GM12878 (cell line): ENCODE measurements around the gene HSPB7. TPM values are rescaled to one million over a fixed set of nuclear protein-coding genes. Genes with fewer than 3 reads are reported as not detected.

Experiments
- ATAC-seq: fragments of 200-7000 bp; cut with Tn5 transposase; 3 replicates; pipeline ENCODE4 v1.9.1; 2020; ENCODE audit warnings: mild to moderate bottlenecking, moderate library complexity
- BruUV-seq: library from RNA; stranded (reverse); fragments of 400-500 nt; replicated peaks from 2 replicates; lab custom pipeline; 2021; lab: Mats Ljungman, UMichigan
- CTCF ChIA-PET: fragments of 300-600 bp; sonication (Branson Sonifier 250); formaldehyde crosslinking; extraction: SDS; loops from one replicate; lab custom pipeline; 2021; ENCODE audit warnings: inconsistent platforms; lab: Yijun Ruan, JAX
- POLR2A ChIA-PET: fragments of 350-600 bp; formaldehyde crosslinking; extraction: SDS; loops from one replicate; lab custom pipeline; 2021; ENCODE audit warnings: inconsistent platforms; lab: Charles Lee
- RAD21 ChIA-PET: fragments of 300-600 bp; sonication (Branson Sonifier 250); formaldehyde crosslinking; loops from one replicate; lab custom pipeline; 2023; ENCODE audit warnings: antibody characterized with exemption; ENCODE audit not compliant: unreplicated experiment; lab: Charles Lee
- SMC1A ChIA-PET: fragments of 300-600 bp; sonication (Branson Sonifier 250); formaldehyde crosslinking; loops from one replicate; lab custom pipeline; 2023; ENCODE audit not compliant: unreplicated experiment, uncharacterized antibody; lab: Charles Lee
- DNase-seq: peaks from one replicate; pipeline ENCODE4 v3.0.0-alpha.2; 2011; ENCODE audit warnings: low read depth, low spot score
- FAIRE-seq: peaks from 3 replicates; lab custom pipeline; 2011; peaks lifted over from hg19 to GRCh38; lab: Jason Lieb, UNC
- H2AFZ ChIP-seq: 2 replicates; pipeline ENCODE4 v1.6.0; 2011; ENCODE audit warnings: low read depth, low read length, control low read depth; ENCODE audit not compliant: control insufficient read depth
- H3K27ac ChIP-seq: 2 replicates; pipeline ENCODE4 v1.5.1; 2011; ENCODE audit warnings: control low read depth; ENCODE audit not compliant: control insufficient read depth, insufficient read depth
- H3K27me3 ChIP-seq, 2 experiments: replicated peaks in 1 of 2; 2 replicates each; pipeline versions ENCODE4 v1.6.0 to v1.6.1; 2011; ENCODE audit warnings: low read length in 1 of 2; ENCODE audit not compliant: control insufficient read depth in 2 of 2, insufficient read depth in 2 of 2
- H3K36me3 ChIP-seq, 2 experiments: 2 replicates each; pipeline ENCODE4 v1.5.1; 2011; ENCODE audit warnings: low read length in 1 of 2; ENCODE audit not compliant: control insufficient read depth in 2 of 2, insufficient read depth in 2 of 2
- H3K4me1 ChIP-seq: 2 replicates; pipeline ENCODE4 v1.6.1; 2011; ENCODE audit warnings: mild to moderate bottlenecking, low read length, moderate library complexity, mixed read lengths; ENCODE audit not compliant: control insufficient read depth, insufficient read depth
- H3K4me2 ChIP-seq: 2 replicates; pipeline ENCODE4 v1.6.0; 2011; ENCODE audit warnings: control low read depth; ENCODE audit not compliant: control insufficient read depth, insufficient read depth
- H3K4me3 ChIP-seq: fragments of 200-600 bp; sonication (generic); 2 replicates; pipeline ENCODE4 v1.5.1; 2016
- H3K79me2 ChIP-seq: 2 replicates; pipeline ENCODE4 v1.6.0; 2011; ENCODE audit warnings: low read length; ENCODE audit not compliant: control insufficient read depth, insufficient read depth
- H3K9ac ChIP-seq: 2 replicates; pipeline ENCODE4 v1.8.0; 2011; ENCODE audit warnings: low read length, control low read depth, mixed read lengths; ENCODE audit not compliant: control insufficient read depth, insufficient read depth
- H3K9me3 ChIP-seq: replicated peaks from 3 replicates; pipeline ENCODE4 v1.5.1; 2011; ENCODE audit warnings: mild to moderate bottlenecking, low read length; ENCODE audit not compliant: control insufficient read depth, insufficient read depth
- H4K20me1 ChIP-seq: 2 replicates; pipeline ENCODE4 v1.6.0; 2011; ENCODE audit not compliant: control insufficient read depth, insufficient read depth
- ASH2L ChIP-seq: fragments of 300-600, 200-600 bp; sonication (generic); IDR thresholded peaks from 2 replicates; pipeline ENCODE4 v1.6.1; 2017; ENCODE audit warnings: low read depth, mild to moderate bottlenecking, borderline replicate concordance
- CHD4 ChIP-seq: fragments of 200-600 bp; sonication (generic); IDR thresholded peaks from 2 replicates; pipeline ENCODE4 v1.6.1; 2016; ENCODE audit warnings: mild to moderate bottlenecking
- JUND ChIP-seq: IDR thresholded peaks from 2 replicates; pipeline ENCODE4 v1.6.1; 2012; ENCODE audit warnings: low read depth, mild to moderate bottlenecking, low read length, improper control_type of control experiment, moderate library complexity
- NFIC ChIP-seq: IDR thresholded peaks from 2 replicates; pipeline ENCODE4 v1.6.1; 2012; ENCODE audit warnings: low read depth, mild to moderate bottlenecking, inconsistent platforms, low read length, moderate library complexity
- REST ChIP-seq: IDR thresholded peaks from 2 replicates; pipeline ENCODE4 v1.6.1; 2012; ENCODE audit warnings: mild to moderate bottlenecking, low read depth, low read length
- WRNIP1 ChIP-seq: IDR thresholded peaks from 2 replicates; pipeline ENCODE4 v1.6.1; 2011; ENCODE audit warnings: low read depth, low read length, improper control_type of control experiment, borderline replicate concordance
- WGBS: methylation state at CpG from one replicate; pipeline ENCODE4 v1.1.6; 2016; ENCODE audit warnings: low lambda C conversion rate; ENCODE audit not compliant: insufficient replicate concordance, insufficient coverage; ENCODE audit errors: missing lambda C conversion rate; 5-methylcytosine and 5-hydroxymethylcytosine counted together
- in situ Hi-C: fragments of 300-500 bp; cut with MboI; formaldehyde crosslinking; loops from 9 replicates; pipeline ENCODE4 v1.14.3; 2018; ENCODE audit warnings: mixed read lengths
- intact Hi-C: fragments of 100-400 bp; cut with micrococcal nuclease; formaldehyde crosslinking; loops from one replicate; pipeline ENCODE4 v1.14.2; 2022; ENCODE audit not compliant: unreplicated experiment
- polyA plus RNA-seq, 11 experiments: library from polyadenylated mRNA; depleted of rRNA in 4 of 11; unstranded in 6 of 11; stranded (reverse) in 5 of 11; fragments of >200 nt; fragmentation: Nextera tagmentation in 4 of 11; fragmentation: Illumina TruSeq in 1 of 11; extraction: Ambion mirVana in 4 of 11; extraction: Trizol in 1 of 11; gene quantifications; 1 replicate in 1 of 11; 2 replicates in 10 of 11; pipeline versions ENCODE4 v1.2.1 to v1.2.3, GENCODE V29; 2011 to 2016; ENCODE audit warnings: inconsistent platforms in 2 of 11, missing spikeins in 2 of 11, low read depth in 1 of 11
- total RNA-seq, 4 experiments: library from RNA; depleted of rRNA in 3 of 4; stranded (reverse); fragments of >200 nt in 3 of 4; fragmentation: Illumina TruSeq in 1 of 4; extraction: Trizol in 1 of 4; gene quantifications; 2 replicates each; pipeline versions ENCODE4 v1.2.1 to v1.2.3, GENCODE V29; 2013 to 2021
- TF ChIP-seq, protein P1 (sequence below): IDR thresholded peaks from 2 replicates; pipeline ENCODE4 v1.6.1; 2011; ENCODE audit warnings: low read depth, low read length, improper control_type of control experiment, borderline replicate concordance
- TF ChIP-seq, protein P2 (sequence below): fragments of 450-650 bp; IDR thresholded peaks from 2 replicates; pipeline ENCODE4 v1.6.1; 2017; ENCODE audit warnings: mild to moderate bottlenecking, low read depth, inconsistent platforms; ENCODE audit not compliant: poor library complexity, severe bottlenecking
- TF ChIP-seq, protein P3 (sequence below): IDR thresholded peaks from 2 replicates; pipeline ENCODE4 v1.6.1; 2011; ENCODE audit warnings: mild to moderate bottlenecking, low read depth, low read length, moderate library complexity; ENCODE audit not compliant: insufficient replicate concordance

HSPB7 gene
- total and polyA plus RNA-seq, 10 of the 15 experiments (the other 5 are each of a cell fraction or from before 2014, with no cell fraction given): 0.34 TPM; not detected in 9

- no peak overlapping the region for H2AFZ ChIP-seq
- 4% methylated on average over 7 of the region's 7 CpGs for WGBS
- no peak for DNase-seq
- H3K9me3 ChIP-seq: no peaks in the 10 kb centered on the region
- no peak for FAIRE-seq
- in situ Hi-C loops: no loop called here
- no peaks in the 10 kb centered on the region for H4K20me1 ChIP-seq
- H3K9ac ChIP-seq: no peak overlapping the region
- no peaks in the 10 kb centered on the region for H3K79me2 ChIP-seq
- H3K4me3 ChIP-seq: no peak overlapping the region
- H3K27me3 ChIP-seq: no peaks in the 10 kb centered on the region; a peak in 3 of 4 replicates
- ChIA-PET CTCF (no interaction called here), POLR2A (no interaction called here), RAD21 (interaction anchor here (0.5 kb wide), 1 partner anchor 178 kb away, joined by 3 read pairs; no protein-coding TSS in a partner anchor), SMC1A (interaction anchor here (1.2 kb wide), 1 partner anchor 36 kb away, joined by 4 read pairs; no protein-coding TSS in a partner anchor)
- no peak overlapping the region for H3K4me2 ChIP-seq
- H3K4me1 ChIP-seq: no peaks in the 10 kb centered on the region
- H3K27ac ChIP-seq: no peak overlapping the region
- BruUV-seq: no TSS peak
- no peaks in the 10 kb centered on the region for H3K36me3 ChIP-seq
- TF ChIP-seq, protein P1, sequence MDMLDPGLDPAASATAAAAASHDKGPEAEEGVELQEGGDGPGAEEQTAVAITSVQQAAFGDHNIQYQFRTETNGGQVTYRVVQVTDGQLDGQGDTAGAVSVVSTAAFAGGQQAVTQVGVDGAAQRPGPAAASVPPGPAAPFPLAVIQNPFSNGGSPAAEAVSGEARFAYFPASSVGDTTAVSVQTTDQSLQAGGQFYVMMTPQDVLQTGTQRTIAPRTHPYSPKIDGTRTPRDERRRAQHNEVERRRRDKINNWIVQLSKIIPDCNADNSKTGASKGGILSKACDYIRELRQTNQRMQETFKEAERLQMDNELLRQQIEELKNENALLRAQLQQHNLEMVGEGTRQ: no peak
- TF ChIP-seq NFIC (no peak), JUND (no peak), ASH2L (no peak), WRNIP1 (no peak), REST (no peak), CHD4 (no peak)
- TF ChIP-seq, protein P2, sequence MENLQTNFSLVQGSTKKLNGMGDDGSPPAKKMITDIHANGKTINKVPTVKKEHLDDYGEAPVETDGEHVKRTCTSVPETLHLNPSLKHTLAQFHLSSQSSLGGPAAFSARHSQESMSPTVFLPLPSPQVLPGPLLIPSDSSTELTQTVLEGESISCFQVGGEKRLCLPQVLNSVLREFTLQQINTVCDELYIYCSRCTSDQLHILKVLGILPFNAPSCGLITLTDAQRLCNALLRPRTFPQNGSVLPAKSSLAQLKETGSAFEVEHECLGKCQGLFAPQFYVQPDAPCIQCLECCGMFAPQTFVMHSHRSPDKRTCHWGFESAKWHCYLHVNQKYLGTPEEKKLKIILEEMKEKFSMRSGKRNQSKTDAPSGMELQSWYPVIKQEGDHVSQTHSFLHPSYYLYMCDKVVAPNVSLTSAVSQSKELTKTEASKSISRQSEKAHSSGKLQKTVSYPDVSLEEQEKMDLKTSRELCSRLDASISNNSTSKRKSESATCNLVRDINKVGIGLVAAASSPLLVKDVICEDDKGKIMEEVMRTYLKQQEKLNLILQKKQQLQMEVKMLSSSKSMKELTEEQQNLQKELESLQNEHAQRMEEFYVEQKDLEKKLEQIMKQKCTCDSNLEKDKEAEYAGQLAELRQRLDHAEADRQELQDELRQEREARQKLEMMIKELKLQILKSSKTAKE: no peak
- TF ChIP-seq, protein P3, sequence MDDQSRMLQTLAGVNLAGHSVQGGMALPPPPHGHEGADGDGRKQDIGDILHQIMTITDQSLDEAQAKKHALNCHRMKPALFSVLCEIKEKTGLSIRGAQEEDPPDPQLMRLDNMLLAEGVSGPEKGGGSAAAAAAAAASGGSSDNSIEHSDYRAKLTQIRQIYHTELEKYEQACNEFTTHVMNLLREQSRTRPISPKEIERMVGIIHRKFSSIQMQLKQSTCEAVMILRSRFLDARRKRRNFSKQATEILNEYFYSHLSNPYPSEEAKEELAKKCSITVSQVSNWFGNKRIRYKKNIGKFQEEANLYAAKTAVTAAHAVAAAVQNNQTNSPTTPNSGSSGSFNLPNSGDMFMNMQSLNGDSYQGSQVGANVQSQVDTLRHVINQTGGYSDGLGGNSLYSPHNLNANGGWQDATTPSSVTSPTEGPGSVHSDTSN: no peak
- peak; percentile 9; the same call in 1 of the 3 replicates for ATAC-seq
- intact Hi-C loops: no loop called here
Measured at GRCh38 chr1:16046842-16047241, 29.0 kb upstream of the HSPB7 start.
